HL-60 (cell line): ENCODE data around the gene MINPP1.

Source experiments
- DNase-seq, 2 experiments: peaks; one replicate each; pipeline ENCODE4 v3.0.0-alpha.2; 2010 to 2020; ENCODE audit warnings: low read depth in 1 of 2, low spot score in 1 of 2
- H3K27ac ChIP-seq: fragments of 250-450 bp; sonication (Bioruptor Pico); replicated peaks from 2 replicates; pipeline ENCODE4 v1.5.1; 2020; ENCODE audit warnings: mild to moderate bottlenecking, moderate library complexity
- H3K27me3 ChIP-seq: fragments of 250-450 bp; sonication (Bioruptor Pico); 2 replicates; pipeline ENCODE4 v1.5.1; 2021; ENCODE audit warnings: mild to moderate bottlenecking, moderate library complexity; ENCODE audit not compliant: insufficient read depth, poor library complexity, severe bottlenecking
- H3K4me3 ChIP-seq: replicated peaks from 2 replicates; pipeline ENCODE4 v1.5.1; 2011; ENCODE audit warnings: mild to moderate bottlenecking, control low read depth, low read length; ENCODE audit not compliant: insufficient read depth
- CTCF ChIP-seq: IDR thresholded peaks from one replicate; pipeline ENCODE4 v1.5.1; 2011; ENCODE audit warnings: low read length, control low read depth, inconsistent platforms; ENCODE audit not compliant: insufficient read depth
- GABPA ChIP-seq: IDR thresholded peaks from 2 replicates; pipeline ENCODE4 v1.6.1; 2012; ENCODE audit warnings: low read depth
- POLR2AphosphoS5 ChIP-seq: IDR thresholded peaks from 2 replicates; pipeline ENCODE4 v1.6.1; 2012; ENCODE audit warnings: low read depth
- REST ChIP-seq: IDR thresholded peaks from 2 replicates; pipeline ENCODE4 v1.6.1; 2012; ENCODE audit warnings: low read depth; ENCODE audit not compliant: insufficient replicate concordance
- SPI1 ChIP-seq: IDR thresholded peaks from 2 replicates; pipeline ENCODE4 v1.6.1; 2012; ENCODE audit warnings: low read depth, mild to moderate bottlenecking, borderline replicate concordance

Gene MINPP1

GRCh38 chr10:87558333-87558732 lies 53.6 kb downstream of the MINPP1 start:
- Histone ChIP-seq H3K27me3 (no peaks in the 10 kb centered on the region), H3K4me3 (no peak overlapping the region), H3K27ac (no peak overlapping the region)
- DNase-seq: no peak
- TF ChIP-seq SPI1: no peak
- TF ChIP-seq GABPA: no peak
- TF ChIP-seq CTCF: no peak
- no peak for TF ChIP-seq POLR2AphosphoS5
- TF ChIP-seq REST: no peak

- TF ChIP-seq CTCF: no peak
- H3K27me3 ChIP-seq: no peaks in the 10 kb centered on the region
- H3K27ac ChIP-seq: no peak overlapping the region
- H3K4me3 ChIP-seq: no peak overlapping the region
- no peak for DNase-seq
Observed at GRCh38 chr10:87559392-87559791, 54.7 kb downstream of the MINPP1 start.

- DNase-seq: no peak
- Histone ChIP-seq H3K4me3 (no peak overlapping the region), H3K27ac (no peak overlapping the region), H3K27me3 (no peaks in the 10 kb centered on the region)
- TF ChIP-seq GABPA (no peak), POLR2AphosphoS5 (no peak), SPI1 (no peak), CTCF (no peak), REST (no peak)
Observed at GRCh38 chr10:87560495-87561129, 55.9 kb downstream of the MINPP1 start.

GRCh38 chr10:87562750-87563149 lies 58.1 kb downstream of the MINPP1 start:
- no peak overlapping the region for H3K27ac ChIP-seq
- no peak overlapping the region for H3K4me3 ChIP-seq
- no peaks in the 10 kb centered on the region for H3K27me3 ChIP-seq
- DNase-seq: no peak
- TF ChIP-seq GABPA: no peak
- no peak for TF ChIP-seq REST
- TF ChIP-seq SPI1: no peak
- TF ChIP-seq CTCF: no peak
- TF ChIP-seq POLR2AphosphoS5: no peak
